Neutrophil (primary cell): ENCODE data around the gene PLAC8L1.

Experiments used
- H3K27ac ChIP-seq: fragments of 200-600 bp; sonication (generic); 2 replicates; pipeline ENCODE4 v1.5.1; 2016; ENCODE audit warnings: mild to moderate bottlenecking, moderate library complexity
- H3K27me3 ChIP-seq: fragments of 200-600 bp; sonication (generic); 2 replicates; pipeline ENCODE4 v1.6.0; 2016; ENCODE audit warnings: mild to moderate bottlenecking
- H3K36me3 ChIP-seq: fragments of 200-600 bp; sonication (generic); 2 replicates; pipeline ENCODE4 v1.5.1; 2017
- H3K4me1 ChIP-seq, 2 experiments: fragments of 200-600 bp in 1 of 2; sonication (generic) in 1 of 2; 1 replicate in 1 of 2; 2 replicates in 1 of 2; pipeline versions ENCODE4 v1.5.1 to v1.6.1; 2013 to 2016; ENCODE audit warnings: low read depth in 1 of 2, low read length in 1 of 2, mild to moderate bottlenecking in 1 of 2, moderate library complexity in 1 of 2; ENCODE audit not compliant: control insufficient read depth in 1 of 2, insufficient read depth in 1 of 2
- H3K4me3 ChIP-seq, 2 experiments: fragments of 200-600 bp in 1 of 2; sonication (generic) in 1 of 2; 1 replicate in 1 of 2; 2 replicates in 1 of 2; pipeline ENCODE4 v1.5.1; 2013 to 2016; ENCODE audit warnings: low read depth in 1 of 2, low read length in 1 of 2, mild to moderate bottlenecking in 1 of 2, moderate library complexity in 1 of 2
- H3K9me3 ChIP-seq: fragments of 200-600 bp; sonication (generic); 2 replicates; pipeline ENCODE4 v1.5.1; 2016
- TF ChIP-seq, protein P1 (sequence below): fragments of 200-600 bp; sonication (generic); IDR thresholded peaks from 2 replicates; pipeline ENCODE4 v1.5.1; 2016; ENCODE audit warnings: antibody characterized with exemption

PLAC8L1 gene

GRCh38 chr5:146039420-146039819 is 66.0 kb downstream of the PLAC8L1 start:
- no peaks in the 10 kb centered on the region for H3K36me3 ChIP-seq
- TF ChIP-seq, protein P1, sequence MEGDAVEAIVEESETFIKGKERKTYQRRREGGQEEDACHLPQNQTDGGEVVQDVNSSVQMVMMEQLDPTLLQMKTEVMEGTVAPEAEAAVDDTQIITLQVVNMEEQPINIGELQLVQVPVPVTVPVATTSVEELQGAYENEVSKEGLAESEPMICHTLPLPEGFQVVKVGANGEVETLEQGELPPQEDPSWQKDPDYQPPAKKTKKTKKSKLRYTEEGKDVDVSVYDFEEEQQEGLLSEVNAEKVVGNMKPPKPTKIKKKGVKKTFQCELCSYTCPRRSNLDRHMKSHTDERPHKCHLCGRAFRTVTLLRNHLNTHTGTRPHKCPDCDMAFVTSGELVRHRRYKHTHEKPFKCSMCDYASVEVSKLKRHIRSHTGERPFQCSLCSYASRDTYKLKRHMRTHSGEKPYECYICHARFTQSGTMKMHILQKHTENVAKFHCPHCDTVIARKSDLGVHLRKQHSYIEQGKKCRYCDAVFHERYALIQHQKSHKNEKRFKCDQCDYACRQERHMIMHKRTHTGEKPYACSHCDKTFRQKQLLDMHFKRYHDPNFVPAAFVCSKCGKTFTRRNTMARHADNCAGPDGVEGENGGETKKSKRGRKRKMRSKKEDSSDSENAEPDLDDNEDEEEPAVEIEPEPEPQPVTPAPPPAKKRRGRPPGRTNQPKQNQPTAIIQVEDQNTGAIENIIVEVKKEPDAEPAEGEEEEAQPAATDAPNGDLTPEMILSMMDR = no peak

GRCh38 chr5:146034605-146035004 is 70.8 kb downstream of the PLAC8L1 start:
- TF ChIP-seq, protein P1 = no peak
- H3K36me3 ChIP-seq = no peaks in the 10 kb centered on the region
- no peak overlapping the region for H3K4me3 ChIP-seq
- peaks cover 8 to 10% of the 10 kb centered on the region in 2 experiments for H3K4me1 ChIP-seq
- H3K27ac ChIP-seq = no peak overlapping the region
- H3K27me3 ChIP-seq = no peaks in the 10 kb centered on the region
- no peaks in the 10 kb centered on the region for H3K9me3 ChIP-seq

More at GRCh38 chr5:146039420-146039819, 66.0 kb downstream of the PLAC8L1 start:
- Histone ChIP-seq H3K4me1 (peaks cover 22 to 27% of the 10 kb centered on the region in 2 experiments), H3K4me3 (no peak overlapping the region), H3K9me3 (no peaks in the 10 kb centered on the region), H3K27ac (peak overlapping the region; percentile 83), H3K27me3 (no peaks in the 10 kb centered on the region)
